Measurements from ENCODE around the gene PTPN9.
"Not testable (repeated sequence)": the region's sequence is repeated elsewhere in the genome, so short reads cannot be mapped to it uniquely, and the experiment has no call there.

PTPN9 gene

DNA sequence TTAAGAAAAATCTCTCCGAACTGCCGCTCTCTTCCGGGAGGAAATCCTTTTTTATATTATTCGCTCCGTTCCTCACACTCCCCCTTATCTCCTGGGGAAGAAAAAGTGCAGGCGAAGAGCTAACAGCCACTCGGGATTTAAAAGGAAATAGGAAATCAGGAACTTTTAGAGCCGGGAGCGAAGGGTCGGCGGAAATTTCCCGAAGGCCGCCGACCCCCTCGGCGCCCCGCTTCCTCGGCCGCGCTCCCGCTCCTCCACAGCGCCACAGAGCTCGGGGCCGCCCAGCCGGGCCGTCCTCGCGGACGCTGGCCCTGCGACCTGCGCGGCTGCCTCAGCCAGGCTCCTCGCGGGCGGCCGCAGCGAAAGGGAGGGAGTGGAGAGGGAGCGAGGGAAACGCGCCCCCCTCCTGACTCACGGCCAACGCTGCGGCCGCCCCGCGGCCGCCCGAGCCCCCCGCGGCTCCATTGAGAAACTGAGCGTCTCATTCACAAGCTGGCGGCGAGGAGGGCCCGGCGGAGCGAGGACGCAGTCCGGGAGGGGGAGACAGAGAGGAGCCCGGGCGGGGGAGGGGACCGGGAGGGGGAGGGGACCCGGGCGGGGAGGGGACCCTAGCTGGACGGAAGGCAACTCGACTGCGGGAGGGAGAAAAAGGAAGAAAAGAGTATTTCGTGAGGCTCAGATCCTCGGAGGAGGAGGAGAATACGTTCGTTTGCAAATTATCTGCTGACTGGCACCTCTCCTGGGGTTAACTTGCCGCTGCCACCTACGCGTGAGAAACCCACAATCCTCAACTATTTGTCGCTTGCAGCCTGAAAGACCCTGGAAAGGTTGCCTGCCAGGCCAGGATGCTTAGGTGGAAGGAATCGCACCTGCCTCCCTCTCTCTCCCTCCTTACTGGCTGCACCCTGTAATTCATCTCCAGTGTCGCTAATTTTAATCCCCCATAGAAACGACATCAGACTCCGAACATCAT is at the start of gene PTPN9:
PTPN9 (minus strand) TSS at position 368 of the 973 bp plus-strand sequence. CDS start 539 bp downstream, outside the sequence.
- DNase-seq = peak; percentile 65

DNA sequence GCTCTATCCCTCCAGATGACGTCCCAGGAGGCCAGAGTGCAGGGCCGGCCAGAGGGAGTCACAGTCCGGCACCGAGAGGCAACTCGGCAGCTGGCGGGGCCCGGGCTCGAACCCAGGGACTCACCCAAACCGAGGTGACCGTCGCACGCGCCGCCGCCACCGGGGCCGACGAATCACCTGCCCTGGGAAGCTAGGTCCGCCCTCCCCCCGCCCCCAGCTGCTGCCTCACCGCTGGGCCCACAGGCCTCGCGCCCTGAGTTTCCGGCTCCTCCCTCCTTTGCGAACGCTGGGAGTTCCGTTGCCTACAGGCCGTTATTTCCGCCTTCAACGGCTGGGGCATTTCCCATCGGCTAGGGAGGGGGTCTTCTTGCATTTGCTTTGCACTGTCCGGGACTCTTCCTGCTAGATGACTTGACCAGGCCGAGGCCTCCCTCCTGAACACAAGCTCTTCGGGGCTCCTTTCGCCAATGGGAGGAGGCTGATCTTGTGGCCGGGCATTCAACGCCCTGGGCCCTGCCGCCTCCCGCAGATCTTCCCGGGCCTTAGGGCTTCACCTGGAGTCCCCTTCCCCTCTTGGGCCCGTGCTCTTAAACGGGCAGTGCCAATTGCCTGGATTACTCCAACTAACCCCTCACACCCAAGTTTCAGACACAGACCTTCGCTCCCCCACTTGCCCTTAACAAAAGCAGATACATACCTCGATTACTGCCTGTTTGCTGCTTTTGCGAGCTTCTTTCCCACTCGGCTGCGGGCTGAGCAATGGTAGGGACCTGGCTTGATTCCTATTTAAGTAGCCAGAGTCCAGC is 46.6 kb upstream of the PTPN9 start, which contains the start of gene SNUPN:
SNUPN (minus strand) TSS at position 184 of the 806 bp plus-strand sequence. CDS start 4,674 bp downstream, outside the sequence.
- DNase-seq = peak; percentile 83

- DNase-seq = no peak
These were observed 43.4 kb upstream of the PTPN9 start for GRCh38 chr15:75622505-75622904.

DNA sequence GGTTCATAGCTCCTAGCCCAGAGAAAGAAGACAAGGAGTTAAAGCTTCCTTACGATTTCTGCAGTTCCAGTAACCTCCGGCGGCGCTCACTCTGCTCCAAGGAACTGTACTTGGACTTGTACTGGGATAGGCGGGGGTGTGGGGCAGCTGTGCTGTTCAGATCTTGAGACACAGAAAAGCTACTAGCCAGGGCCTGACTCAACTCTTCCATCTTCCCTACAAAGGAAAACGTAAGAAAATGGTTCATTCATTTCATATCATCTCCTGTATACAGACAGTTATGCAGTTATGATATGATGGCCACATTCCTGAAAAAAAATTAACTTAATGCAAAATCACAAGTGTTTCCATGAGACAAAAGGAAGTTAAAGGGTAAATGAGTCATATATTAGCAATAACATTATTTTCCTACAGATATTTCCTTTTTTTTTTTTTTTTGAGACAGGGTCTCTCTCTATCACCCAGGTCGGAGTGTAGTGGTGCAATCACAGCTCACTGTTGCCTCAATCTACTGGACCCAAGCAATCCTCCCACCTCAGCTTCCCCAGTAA is 41.8 kb upstream of the PTPN9 start:
- DNase-seq = no peak

DNA sequence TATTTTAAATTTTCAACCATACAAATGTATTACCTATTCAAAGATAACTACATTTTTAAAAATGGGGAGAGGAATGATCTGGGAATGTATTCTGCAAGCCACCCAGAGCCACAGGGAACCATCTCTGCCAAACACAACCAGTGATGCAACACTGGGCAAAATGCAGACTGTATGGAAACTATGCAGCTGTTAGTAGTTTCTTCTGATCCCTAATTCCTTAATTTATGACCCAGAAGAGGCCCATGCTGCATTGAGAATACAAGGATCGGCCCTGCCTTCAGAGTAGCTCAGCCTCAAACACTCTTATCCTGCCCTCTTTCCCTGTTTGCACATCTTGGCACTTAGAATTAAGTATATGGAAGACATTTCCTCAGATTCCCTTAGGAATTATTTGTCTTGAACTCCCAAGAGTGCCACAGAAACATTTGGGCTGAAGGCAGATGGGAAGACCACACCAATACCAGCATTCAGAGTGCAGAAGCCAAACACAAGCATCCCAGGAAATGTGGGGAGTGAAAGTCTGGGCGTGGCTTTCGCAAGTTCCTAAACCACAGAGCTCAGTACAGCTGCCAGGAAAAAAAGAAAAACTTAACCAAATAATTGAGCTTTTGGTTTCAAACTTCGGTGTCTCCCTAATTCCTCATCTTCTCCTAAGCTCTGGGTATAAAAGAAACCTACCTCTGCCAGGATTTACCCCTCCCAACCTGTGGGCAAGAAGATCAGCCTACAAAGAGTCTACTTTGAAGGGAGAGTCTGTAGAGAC is 41.1 kb upstream of the PTPN9 start:
- DNase-seq = no peak

- DNase-seq = no peak
These were observed 37.7 kb upstream of the PTPN9 start for GRCh38 chr15:75616766-75617165.

- no peak for DNase-seq
These were observed 27.9 kb upstream of the PTPN9 start for GRCh38 chr15:75606711-75607699.

- no peak for DNase-seq
These were observed 26.9 kb upstream of the PTPN9 start for GRCh38 chr15:75606026-75606425.

DNA sequence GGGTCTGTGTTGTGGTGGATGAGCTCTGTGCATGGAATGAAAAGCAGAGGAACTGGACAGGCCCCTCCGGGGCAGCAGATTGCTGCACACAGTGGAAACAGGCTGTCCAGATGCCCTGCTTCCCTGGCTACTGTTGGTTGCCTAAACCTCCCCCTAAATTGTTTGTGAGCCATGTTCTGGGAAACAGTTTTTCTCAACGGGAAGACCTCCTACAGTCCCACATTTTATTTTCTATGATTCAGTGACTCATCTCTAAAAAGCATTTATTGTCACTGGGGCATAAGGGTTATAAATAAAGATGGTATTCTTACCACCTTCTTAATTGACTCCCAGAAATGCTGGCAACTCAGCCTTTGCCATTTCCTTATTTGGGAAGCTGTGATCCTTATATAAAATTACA is 20.3 kb upstream of the PTPN9 start:
- no peak for DNase-seq

- DNase-seq = no peak
These were observed 19.2 kb upstream of the PTPN9 start for GRCh38 chr15:75598361-75598760.

GRCh38 chr15:75597667-75598341 is 18.7 kb upstream of the PTPN9 start:
- no peak for DNase-seq

DNA sequence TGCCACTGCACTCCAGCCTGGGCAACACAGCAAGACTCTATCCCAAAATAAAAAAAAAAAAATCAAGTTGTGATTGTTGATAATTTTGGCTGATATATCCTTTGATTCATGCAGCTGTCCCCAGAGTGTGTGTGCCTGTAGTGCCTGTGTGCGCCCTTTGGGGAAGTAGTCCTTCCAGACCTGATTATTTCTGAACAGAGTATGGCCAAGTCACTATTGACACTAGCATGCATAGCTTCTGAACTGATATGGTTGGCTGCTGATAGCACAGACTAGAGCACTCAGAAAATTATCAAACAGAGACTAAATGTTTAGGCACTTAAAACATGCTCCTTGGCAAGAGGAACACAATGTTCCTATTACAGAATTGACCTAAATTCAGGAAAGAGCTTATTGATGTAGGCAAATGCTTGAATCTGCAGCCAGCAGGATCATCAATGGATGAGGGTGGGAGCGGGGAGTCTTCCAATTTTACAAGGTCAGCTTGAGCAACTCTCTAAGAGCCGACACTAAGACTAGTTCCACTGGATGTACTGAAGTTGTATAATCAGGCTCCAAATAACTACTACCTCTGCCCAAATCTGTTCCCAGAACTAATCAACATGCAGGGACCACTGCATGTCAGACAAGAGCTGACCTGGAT is 17.7 kb upstream of the PTPN9 start:
- DNase-seq = no peak

- no peak for DNase-seq
These were observed 15.2 kb upstream of the PTPN9 start for GRCh38 chr15:75594276-75594675.

GRCh38 chr15:75591655-75592364 is 12.7 kb upstream of the PTPN9 start:
- DNase-seq = no peak

DNA sequence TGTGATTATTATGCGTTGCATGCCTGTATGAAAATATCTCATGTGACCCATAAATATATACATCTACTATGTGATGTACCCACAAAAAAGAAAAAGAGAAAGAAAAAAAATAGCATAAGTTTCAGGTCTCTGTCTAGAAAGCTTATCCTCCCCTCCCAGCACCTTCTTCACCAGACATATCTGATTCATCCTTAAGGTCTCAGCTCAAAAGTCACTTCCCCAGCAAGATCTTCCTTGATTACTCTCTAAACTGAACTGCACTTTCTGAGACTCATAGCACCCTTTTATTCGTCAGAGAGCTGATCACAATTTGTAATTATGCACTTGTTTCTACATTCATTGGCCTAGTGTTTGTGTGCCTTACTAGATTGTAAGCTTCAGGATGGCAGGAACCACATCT is 11.1 kb upstream of the PTPN9 start:
- DNase-seq = no peak

DNA sequence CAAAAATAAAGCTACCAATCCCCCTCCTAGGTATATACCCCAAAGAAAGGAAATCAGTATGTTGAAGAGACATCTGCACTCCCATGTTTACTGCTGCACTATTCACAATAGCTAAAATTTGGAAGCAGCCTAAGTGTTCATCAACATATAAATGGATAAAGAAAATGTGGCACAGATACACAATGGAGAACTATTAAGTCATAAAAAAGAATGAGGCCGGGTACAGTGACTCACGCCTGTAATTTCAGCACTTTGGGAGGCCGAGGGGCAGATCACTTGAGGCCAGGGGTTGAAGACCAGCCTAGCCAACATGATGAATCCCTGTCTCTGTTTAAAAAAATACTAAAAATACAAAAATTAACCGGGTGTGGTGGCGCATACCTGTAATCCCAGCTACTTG is 10.0 kb upstream of the PTPN9 start:
- no peak for DNase-seq

GRCh38 chr15:75586422-75586821 is 7.3 kb upstream of the PTPN9 start:
- not testable (repeated sequence) for DNase-seq

GRCh38 chr15:75584121-75584520 is 5.0 kb upstream of the PTPN9 start:
- no peak for DNase-seq

DNA sequence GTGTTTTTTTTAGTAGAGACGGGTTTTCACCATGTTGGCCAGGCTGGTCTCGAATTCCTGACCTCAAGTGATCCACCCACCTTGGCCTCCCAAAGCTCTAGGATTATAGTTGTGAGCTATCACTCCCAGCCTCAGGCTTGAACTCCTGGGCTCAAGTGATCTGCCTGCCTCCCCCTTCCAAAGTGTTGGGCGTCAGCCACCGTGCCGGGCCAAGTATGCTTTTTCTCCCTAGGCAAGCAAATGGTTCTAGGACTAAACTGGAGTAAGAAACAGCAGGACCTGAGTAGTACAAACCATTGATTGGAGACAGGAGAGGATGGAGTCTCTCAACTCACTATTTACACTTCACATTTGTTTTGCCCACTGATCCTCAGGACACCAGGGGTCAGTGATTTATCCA is 4.6 kb upstream of the PTPN9 start:
- DNase-seq = no peak

All from NCI-H1092 (cell line).